Esophagus muscularis mucosa (tissue), 4 donors: ENCODE data around the gene XCL2.

ENCODE experiments used
- EP300 ChIP-seq: sonication (generic); formaldehyde crosslinking; IDR thresholded peaks from one replicate; pipeline ENCODE4 v1.6.1; 2017; ENCODE audit warnings: antibody characterized with exemption
- POLR2A ChIP-seq: fragments of 450-650 bp; IDR thresholded peaks from one replicate; pipeline ENCODE4 v1.6.1; 2017; ENCODE audit warnings: antibody characterized with exemption, moderate library complexity, mild to moderate bottlenecking, low read depth
- POLR2AphosphoS5 ChIP-seq, 2 donors: sonication (generic); formaldehyde crosslinking; IDR thresholded peaks; one replicate each; pipeline ENCODE4 v1.6.1; 2017; ENCODE audit warnings: antibody characterized with exemption in 2 of 2
- TF ChIP-seq, protein P1 (sequence below), 3 experiments: fragments of 200-600 bp in 2 of 3; fragments of 450-650 bp in 1 of 3; sonication (generic) in 2 of 3; IDR thresholded peaks; one replicate each; pipeline ENCODE4 v1.5.1; 2017 to 2019; ENCODE audit warnings: antibody characterized with exemption in 3 of 3, mild to moderate bottlenecking in 2 of 3, moderate library complexity in 1 of 3

DNA sequence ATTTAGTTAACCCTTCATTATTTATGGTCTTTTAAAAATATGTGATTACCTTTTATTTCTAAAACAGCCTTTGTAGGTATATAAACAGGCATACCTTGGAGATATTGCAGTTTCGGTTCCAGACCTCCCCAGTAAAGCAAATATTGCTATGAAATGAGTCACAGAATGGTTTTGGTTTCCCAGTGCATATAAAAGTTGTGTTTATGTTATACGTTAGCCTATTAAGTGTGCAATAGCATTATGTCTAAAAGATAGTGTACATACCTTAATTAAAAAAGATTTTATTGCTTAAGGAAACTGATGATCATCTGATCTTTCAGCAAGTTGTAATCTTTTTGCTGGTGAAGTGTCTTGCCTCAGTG, 44.1 kb downstream of the XCL2 start:
- TF ChIP-seq, protein P1, sequence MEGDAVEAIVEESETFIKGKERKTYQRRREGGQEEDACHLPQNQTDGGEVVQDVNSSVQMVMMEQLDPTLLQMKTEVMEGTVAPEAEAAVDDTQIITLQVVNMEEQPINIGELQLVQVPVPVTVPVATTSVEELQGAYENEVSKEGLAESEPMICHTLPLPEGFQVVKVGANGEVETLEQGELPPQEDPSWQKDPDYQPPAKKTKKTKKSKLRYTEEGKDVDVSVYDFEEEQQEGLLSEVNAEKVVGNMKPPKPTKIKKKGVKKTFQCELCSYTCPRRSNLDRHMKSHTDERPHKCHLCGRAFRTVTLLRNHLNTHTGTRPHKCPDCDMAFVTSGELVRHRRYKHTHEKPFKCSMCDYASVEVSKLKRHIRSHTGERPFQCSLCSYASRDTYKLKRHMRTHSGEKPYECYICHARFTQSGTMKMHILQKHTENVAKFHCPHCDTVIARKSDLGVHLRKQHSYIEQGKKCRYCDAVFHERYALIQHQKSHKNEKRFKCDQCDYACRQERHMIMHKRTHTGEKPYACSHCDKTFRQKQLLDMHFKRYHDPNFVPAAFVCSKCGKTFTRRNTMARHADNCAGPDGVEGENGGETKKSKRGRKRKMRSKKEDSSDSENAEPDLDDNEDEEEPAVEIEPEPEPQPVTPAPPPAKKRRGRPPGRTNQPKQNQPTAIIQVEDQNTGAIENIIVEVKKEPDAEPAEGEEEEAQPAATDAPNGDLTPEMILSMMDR (IDR thresholded peaks at IDR 0.05) = no peak
- TF ChIP-seq POLR2A (no peak), EP300 (no peak), POLR2AphosphoS5 (IDR thresholded peaks at IDR 0.05) (no peak)
